Thoracic aorta (tissue), 2 donors: ENCODE measurements around the gene DYSF. TPM values are rescaled to one million over a fixed set of nuclear protein-coding genes. Genes with fewer than 3 reads are reported as not detected.

Experiments used
- ATAC-seq: fragments of 150-250 bp; one replicate; pipeline ENCODE4 v1.8.0; 2017; ENCODE audit warnings: low read depth; ENCODE audit not compliant: insufficient number of reproducible peaks, low FRiP score
- DNase-seq: peaks from one replicate; pipeline ENCODE4 v3.0.0-alpha.2; 2020; ENCODE audit warnings: low spot score
- H3K27ac ChIP-seq, 2 donors: fragments of 200-600 bp; sonication (generic); 1 replicate in 1 of 2; 2 replicates in 1 of 2; pipeline ENCODE4 v1.5.1; 2016; ENCODE audit warnings: mild to moderate bottlenecking in 2 of 2, moderate library complexity in 2 of 2
- H3K27me3 ChIP-seq: fragments of 200-600 bp; sonication (generic); replicated peaks from 2 replicates; pipeline ENCODE4 v1.6.0; 2016; ENCODE audit warnings: mild to moderate bottlenecking; ENCODE audit not compliant: insufficient read depth
- H3K36me3 ChIP-seq: fragments of 200-600 bp; sonication (generic); one replicate; pipeline ENCODE4 v1.5.1; 2016
- H3K4me1 ChIP-seq, 2 donors: fragments of 200-600 bp; sonication (generic); 1 replicate in 1 of 2; 2 replicates in 1 of 2; pipeline versions ENCODE4 v1.5.1 to v1.6.0; 2016; ENCODE audit warnings: low read depth in 2 of 2, mild to moderate bottlenecking in 1 of 2; ENCODE audit not compliant: control insufficient read depth in 1 of 2
- H3K4me3 ChIP-seq: fragments of 200-600 bp; sonication (generic); 2 replicates; pipeline ENCODE4 v1.5.1; 2016; ENCODE audit warnings: mild to moderate bottlenecking
- H3K9me3 ChIP-seq: fragments of 200-600 bp; sonication (generic); 2 replicates; pipeline ENCODE4 v1.5.1; 2016
- CTCF ChIP-seq: fragments of 200-600 bp; sonication (generic); IDR thresholded peaks from one replicate; pipeline ENCODE4 v1.5.1; 2019; ENCODE audit warnings: antibody characterized with exemption
- total RNA-seq, 2 donors: library from RNA; depleted of rRNA; stranded (reverse); fragments of >200 nt; gene quantifications; one replicate each; pipeline versions ENCODE4 v1.1.0 to v1.2.3, GENCODE V29; 2016

DYSF gene
- total RNA-seq, 2 donors from 2014 or later = 13.0 to 15.2 TPM

- no peak for TF ChIP-seq CTCF
- peaks cover 0 to 18% of the 10 kb centered on the region in 2 donors for H3K4me1 ChIP-seq
- ATAC-seq (no peak), DNase-seq (no peak)
- no peak overlapping the region for H3K27ac ChIP-seq
- H3K27me3 ChIP-seq = no peaks in the 10 kb centered on the region
- H3K9me3 ChIP-seq = no peaks in the 10 kb centered on the region
- no peak overlapping the region for H3K4me3 ChIP-seq
- no peaks in the 10 kb centered on the region for H3K36me3 ChIP-seq
These were observed 102.6 kb downstream of the DYSF start for GRCh38 chr2:71555798-71556454.

- Histone ChIP-seq H3K36me3 (no peaks in the 10 kb centered on the region), H3K9me3 (no peaks in the 10 kb centered on the region), H3K4me1 (peaks cover 0 to 22% of the 10 kb centered on the region in 2 donors), H3K27ac (no peak overlapping the region), H3K4me3 (no peak overlapping the region), H3K27me3 (no peaks in the 10 kb centered on the region)
- TF ChIP-seq CTCF = no peak
- no peak for ATAC-seq
- DNase-seq = no peak
These were observed 103.4 kb downstream of the DYSF start for GRCh38 chr2:71556692-71557250.

- Histone ChIP-seq H3K4me1 (peaks cover 0 to 24% of the 10 kb centered on the region in 2 donors), H3K27ac (no peak overlapping the region), H3K36me3 (no peaks in the 10 kb centered on the region), H3K4me3 (no peak overlapping the region), H3K27me3 (no peaks in the 10 kb centered on the region), H3K9me3 (no peaks in the 10 kb centered on the region)
- ATAC-seq = no peak
- DNase-seq = no peak
- no peak for TF ChIP-seq CTCF
These were observed 104.0 kb downstream of the DYSF start for GRCh38 chr2:71557321-71557720.

GRCh38 chr2:71558300-71559051 lies 105.1 kb downstream of the DYSF start:
- H3K27ac ChIP-seq = no peak overlapping the region

More at GRCh38 chr2:71558300-71559051, 105.1 kb downstream of the DYSF start:
- Histone ChIP-seq H3K9me3 (no peaks in the 10 kb centered on the region), H3K4me3 (no peak overlapping the region), H3K27me3 (no peaks in the 10 kb centered on the region), H3K36me3 (no peaks in the 10 kb centered on the region), H3K4me1 (peaks cover 0 to 30% of the 10 kb centered on the region in 2 donors)
- no peak for DNase-seq
- ATAC-seq = no peak
- TF ChIP-seq CTCF = no peak
